Measurements from ENCODE around the gene CFI.

DNA sequence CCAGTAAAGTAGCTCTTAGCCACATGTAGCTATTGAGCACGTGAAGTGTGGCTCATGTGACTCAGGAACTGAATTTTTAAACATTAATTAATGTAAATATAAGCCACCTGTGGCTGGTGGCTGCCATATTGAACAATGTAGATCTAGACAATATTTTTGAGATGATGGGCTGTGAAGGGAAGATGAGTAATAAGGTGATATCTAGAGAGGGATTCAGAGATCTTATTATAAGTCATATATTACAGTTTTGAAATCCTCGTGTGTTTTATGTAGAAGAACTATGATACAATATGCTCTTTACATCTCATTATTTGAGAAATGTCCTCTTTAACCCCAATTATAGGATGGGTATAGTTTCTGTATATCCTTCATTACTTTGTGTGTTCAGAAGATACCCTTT is 19.4 kb upstream of the CFI start:
- TF ChIP-seq, protein P1, sequence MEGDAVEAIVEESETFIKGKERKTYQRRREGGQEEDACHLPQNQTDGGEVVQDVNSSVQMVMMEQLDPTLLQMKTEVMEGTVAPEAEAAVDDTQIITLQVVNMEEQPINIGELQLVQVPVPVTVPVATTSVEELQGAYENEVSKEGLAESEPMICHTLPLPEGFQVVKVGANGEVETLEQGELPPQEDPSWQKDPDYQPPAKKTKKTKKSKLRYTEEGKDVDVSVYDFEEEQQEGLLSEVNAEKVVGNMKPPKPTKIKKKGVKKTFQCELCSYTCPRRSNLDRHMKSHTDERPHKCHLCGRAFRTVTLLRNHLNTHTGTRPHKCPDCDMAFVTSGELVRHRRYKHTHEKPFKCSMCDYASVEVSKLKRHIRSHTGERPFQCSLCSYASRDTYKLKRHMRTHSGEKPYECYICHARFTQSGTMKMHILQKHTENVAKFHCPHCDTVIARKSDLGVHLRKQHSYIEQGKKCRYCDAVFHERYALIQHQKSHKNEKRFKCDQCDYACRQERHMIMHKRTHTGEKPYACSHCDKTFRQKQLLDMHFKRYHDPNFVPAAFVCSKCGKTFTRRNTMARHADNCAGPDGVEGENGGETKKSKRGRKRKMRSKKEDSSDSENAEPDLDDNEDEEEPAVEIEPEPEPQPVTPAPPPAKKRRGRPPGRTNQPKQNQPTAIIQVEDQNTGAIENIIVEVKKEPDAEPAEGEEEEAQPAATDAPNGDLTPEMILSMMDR (IDR thresholded peaks at IDR 0.05) = no peak
- no peak for TF ChIP-seq POLR2A (IDR thresholded peaks at IDR 0.05)
